Measurements from ENCODE around the gene DDX39B. TPM values are rescaled to one million over a fixed set of nuclear protein-coding genes. Genes with fewer than 3 reads are reported as not detected.

DDX39B gene
- total RNA-seq, 2 experiments from 2014 or later, result 568 to 572 TPM

DNA sequence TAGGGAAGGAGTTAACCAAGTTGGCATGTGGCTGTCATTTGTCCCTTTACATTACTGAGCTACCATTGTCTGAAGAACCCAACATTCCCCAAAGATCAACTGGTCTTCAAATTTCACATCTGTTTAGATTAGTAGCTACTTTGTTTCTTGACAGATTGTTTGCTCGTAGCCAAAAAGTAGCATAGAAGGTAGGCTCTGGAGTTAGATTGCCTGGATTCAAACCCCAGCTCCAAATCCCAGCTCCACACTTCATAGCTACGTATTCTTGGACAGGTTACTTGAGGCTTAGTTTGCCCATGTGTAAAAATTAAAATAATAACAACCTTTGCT lies 6.7 kb upstream of the DDX39B start:
- DNase-seq (no peak), ATAC-seq (no peak)
- peak overlapping the region; percentile 80 for H3K27ac Mint-ChIP-seq
- no peaks in the 10 kb centered on the region for H3K9me3 Mint-ChIP-seq
- intact Hi-C loops (cut with micrococcal nuclease), result loop anchor here (5.0 to 10.0 kb wide), 3 partner anchors 34 to 186 kb away; partner anchors contain the start of genes C6orf47, CLIC1, CSNK2B and GPANK1
- no peaks in the 10 kb centered on the region for H3K27me3 Mint-ChIP-seq
- peak overlapping the region; percentile 80 for H3K4me3 Mint-ChIP-seq
- CTCF ChIA-PET, result interaction anchor here (0.7 to 56.2 kb wide), 6 partner anchors 11 to 74 kb away, joined by 3 to 2542 read pairs (median 4); partner anchors contain the start of genes LST1, LTB, NCR3 and TNF
- peaks cover 21% of the 10 kb centered on the region for H3K36me3 Mint-ChIP-seq (ENCODE audit: low read depth)
- POLR2A ChIA-PET, result interaction anchor here (0.6 to 5.0 kb wide), 9 partner anchors 13 to 147 kb away, joined by 3 to 57 read pairs (median 5); partner anchors contain the start of genes LST1, LTB and TNF
- peaks cover 39% of the 10 kb centered on the region for H3K4me1 Mint-ChIP-seq (ENCODE audit: low read depth)
- TF ChIP-seq, protein P1, sequence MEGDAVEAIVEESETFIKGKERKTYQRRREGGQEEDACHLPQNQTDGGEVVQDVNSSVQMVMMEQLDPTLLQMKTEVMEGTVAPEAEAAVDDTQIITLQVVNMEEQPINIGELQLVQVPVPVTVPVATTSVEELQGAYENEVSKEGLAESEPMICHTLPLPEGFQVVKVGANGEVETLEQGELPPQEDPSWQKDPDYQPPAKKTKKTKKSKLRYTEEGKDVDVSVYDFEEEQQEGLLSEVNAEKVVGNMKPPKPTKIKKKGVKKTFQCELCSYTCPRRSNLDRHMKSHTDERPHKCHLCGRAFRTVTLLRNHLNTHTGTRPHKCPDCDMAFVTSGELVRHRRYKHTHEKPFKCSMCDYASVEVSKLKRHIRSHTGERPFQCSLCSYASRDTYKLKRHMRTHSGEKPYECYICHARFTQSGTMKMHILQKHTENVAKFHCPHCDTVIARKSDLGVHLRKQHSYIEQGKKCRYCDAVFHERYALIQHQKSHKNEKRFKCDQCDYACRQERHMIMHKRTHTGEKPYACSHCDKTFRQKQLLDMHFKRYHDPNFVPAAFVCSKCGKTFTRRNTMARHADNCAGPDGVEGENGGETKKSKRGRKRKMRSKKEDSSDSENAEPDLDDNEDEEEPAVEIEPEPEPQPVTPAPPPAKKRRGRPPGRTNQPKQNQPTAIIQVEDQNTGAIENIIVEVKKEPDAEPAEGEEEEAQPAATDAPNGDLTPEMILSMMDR (IDR thresholded peaks at IDR 0.05), result no peak

DNA sequence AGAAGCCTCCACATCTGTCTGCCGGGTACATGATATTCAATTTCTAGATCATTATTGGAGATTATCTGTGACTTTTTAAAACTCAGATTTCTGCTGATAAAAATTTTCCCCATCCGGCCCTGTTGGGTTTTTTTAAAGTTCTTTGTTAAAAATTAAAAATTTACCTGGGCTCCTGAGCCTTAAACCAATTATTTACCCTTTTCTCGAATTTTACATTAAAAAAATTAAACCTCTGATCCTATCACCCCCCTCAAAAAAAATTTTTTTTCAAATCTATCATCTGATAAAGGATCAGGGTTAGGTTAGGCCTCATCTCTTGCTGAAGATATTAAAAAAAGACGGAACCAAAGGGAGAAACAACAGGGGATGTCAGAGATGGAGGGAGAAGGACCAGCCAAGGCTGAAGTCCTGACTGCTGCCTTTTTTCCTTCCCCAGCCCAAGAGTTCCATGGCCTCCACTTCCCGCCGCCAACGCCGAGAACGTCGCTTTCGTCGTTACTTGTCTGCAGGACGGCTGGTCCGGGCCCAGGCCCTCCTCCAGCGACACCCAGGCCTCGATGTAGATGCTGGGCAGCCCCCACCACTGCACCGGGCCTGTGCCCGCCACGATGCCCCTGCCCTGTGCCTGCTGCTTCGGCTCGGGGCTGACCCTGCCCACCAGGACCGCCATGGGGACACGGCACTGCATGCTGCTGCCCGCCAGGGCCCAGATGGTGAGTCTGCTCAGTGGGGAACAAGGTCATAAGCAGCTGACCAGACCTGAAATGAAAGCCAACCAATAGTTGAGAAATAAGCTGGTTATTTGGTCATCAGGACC lies 6.1 kb upstream of the DDX39B start:
- POLR2A ChIA-PET, result interaction anchor here (0.6 to 5.0 kb wide), 11 partner anchors 12 to 147 kb away, joined by 3 to 57 read pairs (median 3); partner anchors contain the start of genes LST1, LTB and TNF
- ATAC-seq, result no peak
- TF ChIP-seq, protein P1 (IDR thresholded peaks at IDR 0.05), result no peak
- no peak for DNase-seq
- Mint-ChIP-seq H3K27ac (peak overlapping the region; percentile 80), H3K4me3 (peak overlapping the region; percentile 80), H3K27me3 (no peaks in the 10 kb centered on the region), H3K9me3 (no peaks in the 10 kb centered on the region), H3K36me3 (ENCODE audit: low read depth) (peaks cover 18% of the 10 kb centered on the region), H3K4me1 (ENCODE audit: low read depth) (peaks cover 40% of the 10 kb centered on the region)
- CTCF ChIA-PET, result interaction anchor here (0.7 to 56.2 kb wide), 7 partner anchors 12 to 74 kb away, joined by 3 to 2542 read pairs (median 4); partner anchors contain the start of genes LST1, LTB, NCR3 and TNF
- intact Hi-C loops (cut with micrococcal nuclease), result loop anchor here (1.0 to 10.0 kb wide), 4 partner anchors 34 to 187 kb away; partner anchors contain the start of genes C6orf47, CLIC1, CSNK2B and GPANK1

DNA sequence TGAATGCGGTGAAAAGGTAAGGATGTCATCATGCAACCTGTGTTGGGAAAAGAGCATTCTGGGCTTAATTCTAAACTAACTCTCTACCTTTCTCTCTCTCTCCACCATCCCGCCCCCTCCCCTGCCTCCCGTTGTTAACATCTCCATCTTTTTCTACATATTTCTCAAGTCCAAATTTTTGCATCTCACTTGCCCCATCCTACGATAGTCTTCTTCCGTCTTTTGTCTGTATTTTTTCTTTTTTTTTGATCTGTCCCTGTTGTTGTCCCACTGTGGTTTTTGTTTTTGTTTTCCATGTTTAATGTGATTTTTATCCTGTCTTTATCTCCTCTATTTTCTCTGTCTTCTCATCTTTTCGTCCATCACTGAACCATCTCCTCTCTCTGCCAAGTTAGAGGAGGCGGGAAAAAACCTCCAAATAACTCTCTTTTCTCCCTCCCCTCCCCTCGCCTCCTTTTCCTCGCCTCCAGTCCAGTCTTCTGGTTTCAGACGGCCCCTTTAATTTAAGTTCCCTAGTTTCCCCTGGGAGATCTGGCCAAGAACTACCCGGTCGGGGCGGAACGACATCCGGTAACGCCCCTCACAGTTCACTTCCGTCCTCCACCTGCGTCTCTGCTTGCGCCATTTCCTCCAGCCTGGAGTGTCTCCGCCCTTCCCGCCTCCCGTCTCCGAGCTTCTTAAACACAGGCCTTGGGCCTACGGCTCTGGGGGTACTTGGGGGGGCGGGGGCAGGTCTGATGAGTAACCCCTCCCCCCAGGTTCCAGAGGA lies 5.3 kb upstream of the DDX39B start, which contains the start of gene NFKBIL1:
Gene NFKBIL1 (plus strand): TSS at position 651 of the 769 bp plus-strand sequence. CDS start 87 bp downstream, at position 738.
- H3K9me3 Mint-ChIP-seq, result no peaks in the 10 kb centered on the region
- ATAC-seq, result peak; percentile 85
- ChIA-PET CTCF (interaction anchor here (1.0 to 56.2 kb wide), 7 partner anchors 16 to 191 kb away, joined by 3 to 2542 read pairs (median 4); partner anchors contain the start of genes BAG6, LST1, LTB and MICB), POLR2A (interaction anchor here (0.9 to 5.0 kb wide), 13 partner anchors 12 to 55 kb away, joined by 3 to 57 read pairs (median 4); partner anchors contain the start of genes LST1, LTB, MICB and NCR3)
- peaks cover 20% of the 10 kb centered on the region for H3K36me3 Mint-ChIP-seq (ENCODE audit: low read depth)
- peak within 1 kb of the TSS; percentile 80 for H3K4me3 Mint-ChIP-seq
- intact Hi-C loops (cut with micrococcal nuclease), result loop anchor here (1.0 to 10.0 kb wide), 4 partner anchors 35 to 188 kb away; partner anchors contain the start of genes C6orf47, CLIC1, CSNK2B and GPANK1
- H3K4me1 Mint-ChIP-seq (ENCODE audit: low read depth), result peaks cover 40% of the 10 kb centered on the region
- peak; percentile 97 for DNase-seq
- peak within 1 kb of the TSS; percentile 80 for H3K27ac Mint-ChIP-seq
- H3K27me3 Mint-ChIP-seq, result no peaks in the 10 kb centered on the region
- TF ChIP-seq, protein P1 (IDR thresholded peaks at IDR 0.05), result peak; percentile 64

DNA sequence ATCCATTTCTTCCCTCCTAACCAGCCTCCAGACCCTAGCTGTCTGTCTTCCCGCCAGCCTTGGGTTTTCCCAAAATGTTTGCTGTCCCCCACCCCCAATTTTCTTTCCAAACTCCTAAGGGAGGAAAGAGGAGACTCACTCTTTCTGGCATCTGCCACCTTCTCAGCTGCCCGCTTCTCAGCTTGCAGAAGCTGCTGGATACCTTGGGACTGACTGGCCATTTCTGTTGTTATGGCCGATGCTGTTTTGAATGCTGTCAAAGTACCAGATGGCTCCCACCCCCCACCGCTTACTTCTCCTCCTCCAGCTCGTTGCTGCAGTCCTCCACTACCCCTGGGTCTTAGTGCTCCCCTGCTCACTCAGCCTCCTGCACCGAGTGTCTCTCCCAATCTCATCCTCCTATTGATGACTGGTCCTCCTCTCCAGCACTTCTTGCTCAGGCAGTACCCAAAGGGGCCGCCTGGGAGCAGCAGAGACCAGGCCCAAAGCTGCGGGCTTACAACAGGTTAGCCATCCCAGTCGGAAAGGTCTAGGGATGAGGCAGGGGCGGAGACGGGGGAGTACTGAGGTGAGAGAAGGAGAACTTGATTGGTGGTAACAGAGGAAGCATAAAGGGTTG lies 4.6 kb upstream of the DDX39B start, which contains the start of gene ATP6V1G2:
Gene ATP6V1G2 (minus strand): TSS at position 270 of the 619 bp plus-strand sequence. CDS start 49 bp downstream, at position 221.
- TF ChIP-seq, protein P1 (IDR thresholded peaks at IDR 0.05), result peak; percentile 96
- peaks cover 38% of the 10 kb centered on the region for H3K4me1 Mint-ChIP-seq (ENCODE audit: low read depth)
- H3K36me3 Mint-ChIP-seq (ENCODE audit: low read depth), result peaks cover 19% of the 10 kb centered on the region
- ChIA-PET CTCF (interaction anchor here (0.5 to 56.2 kb wide), 17 partner anchors 10 to 192 kb away, joined by 3 to 2542 read pairs (median 3); partner anchors contain the start of genes APOM, BAG6, LST1 and LTA), POLR2A (interaction anchor here (0.9 to 5.0 kb wide), 11 partner anchors 30 to 76 kb away, joined by 3 to 57 read pairs (median 4); partner anchors contain the start of genes LST1, LTB, MICB and NCR3)
- peak within 1 kb of the TSS; percentile 80 for H3K27ac Mint-ChIP-seq
- peak; percentile 95 for DNase-seq
- no peaks in the 10 kb centered on the region for H3K27me3 Mint-ChIP-seq
- peak; percentile 75 for ATAC-seq
- intact Hi-C loops (cut with micrococcal nuclease), result loop anchor here (5.0 to 10.0 kb wide), 3 partner anchors 36 to 188 kb away; partner anchors contain the start of genes C6orf47, CLIC1, CSNK2B and GPANK1
- H3K9me3 Mint-ChIP-seq, result no peaks in the 10 kb centered on the region
- H3K4me3 Mint-ChIP-seq, result peak within 1 kb of the TSS; percentile 80

All from activated CD8-positive, alpha-beta T cell treated with anti-CD3 and anti-CD28 coated beads for 36 hours (primary cell).